NB4 (cell line): ENCODE data around the gene RAMP3.
"Not testable (repeated sequence)": the region's sequence is repeated elsewhere in the genome, so short reads cannot be mapped to it uniquely, and the experiment has no call there.

Source experiments
- DNase-seq: peaks from one replicate; pipeline ENCODE4 v3.0.0; 2010; ENCODE audit warnings: low read depth
- H3K4me3 ChIP-seq: one replicate; pipeline ENCODE4 v1.5.1; 2011; ENCODE audit warnings: mild to moderate bottlenecking, low read depth, low read length, moderate library complexity
- MYC ChIP-seq: IDR thresholded peaks from 2 replicates; pipeline ENCODE4 v1.6.1; 2011; ENCODE audit warnings: low read depth, low read length
- POLR2A ChIP-seq: IDR thresholded peaks from 2 replicates; pipeline ENCODE4 v1.6.1; 2011; ENCODE audit warnings: mild to moderate bottlenecking; ENCODE audit not compliant: insufficient read length; ENCODE audit errors: extremely low read depth
- TF ChIP-seq, protein P1 (sequence below): IDR thresholded peaks from 2 replicates; pipeline ENCODE4 v1.6.1; 2011; ENCODE audit warnings: low read depth, low read length
- TF ChIP-seq, protein P2 (sequence below): IDR thresholded peaks from one replicate; pipeline ENCODE4 v1.5.1; 2012; ENCODE audit warnings: low read depth, low read length

Gene RAMP3

DNA sequence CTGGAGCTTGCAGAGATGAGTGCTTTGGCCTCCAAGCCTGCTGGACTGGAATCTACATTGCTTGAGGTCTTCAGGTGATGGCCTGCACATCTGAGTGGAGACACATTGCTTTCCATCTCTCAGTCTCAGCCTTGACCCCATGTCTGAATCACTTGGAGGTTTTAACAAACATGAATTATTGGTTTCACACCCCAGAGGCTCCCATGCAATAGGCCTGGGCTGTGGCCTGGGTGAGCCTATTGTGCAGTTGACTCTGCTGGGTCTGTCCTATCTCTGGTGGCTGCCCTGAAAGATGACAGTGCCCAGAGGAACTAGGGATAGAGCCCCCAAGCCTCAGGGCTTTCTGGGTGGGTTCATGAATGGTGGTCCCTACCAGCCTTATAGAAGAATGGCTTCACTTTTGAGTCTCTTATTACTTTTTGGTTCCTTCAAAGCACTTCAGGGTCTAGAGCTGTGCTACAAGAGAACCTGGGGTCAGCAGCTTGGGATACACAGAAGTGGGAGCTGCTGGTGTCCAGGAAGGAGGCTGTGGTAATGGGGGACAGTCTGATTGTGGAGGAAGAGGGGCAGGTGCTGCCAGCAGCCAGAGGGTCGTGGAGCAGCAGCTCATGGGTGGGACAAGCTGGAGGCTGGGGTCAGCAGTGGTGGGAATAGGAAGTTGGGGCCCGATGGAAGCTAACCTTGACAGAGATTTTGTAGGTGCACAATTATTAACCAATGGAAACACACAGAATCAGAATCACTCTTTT, 5.5 kb downstream of the RAMP3 start:
- TF ChIP-seq, protein P1, sequence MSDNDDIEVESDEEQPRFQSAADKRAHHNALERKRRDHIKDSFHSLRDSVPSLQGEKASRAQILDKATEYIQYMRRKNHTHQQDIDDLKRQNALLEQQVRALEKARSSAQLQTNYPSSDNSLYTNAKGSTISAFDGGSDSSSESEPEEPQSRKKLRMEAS, result no peak
- TF ChIP-seq MYC (no peak), POLR2A (no peak)
- TF ChIP-seq, protein P2, sequence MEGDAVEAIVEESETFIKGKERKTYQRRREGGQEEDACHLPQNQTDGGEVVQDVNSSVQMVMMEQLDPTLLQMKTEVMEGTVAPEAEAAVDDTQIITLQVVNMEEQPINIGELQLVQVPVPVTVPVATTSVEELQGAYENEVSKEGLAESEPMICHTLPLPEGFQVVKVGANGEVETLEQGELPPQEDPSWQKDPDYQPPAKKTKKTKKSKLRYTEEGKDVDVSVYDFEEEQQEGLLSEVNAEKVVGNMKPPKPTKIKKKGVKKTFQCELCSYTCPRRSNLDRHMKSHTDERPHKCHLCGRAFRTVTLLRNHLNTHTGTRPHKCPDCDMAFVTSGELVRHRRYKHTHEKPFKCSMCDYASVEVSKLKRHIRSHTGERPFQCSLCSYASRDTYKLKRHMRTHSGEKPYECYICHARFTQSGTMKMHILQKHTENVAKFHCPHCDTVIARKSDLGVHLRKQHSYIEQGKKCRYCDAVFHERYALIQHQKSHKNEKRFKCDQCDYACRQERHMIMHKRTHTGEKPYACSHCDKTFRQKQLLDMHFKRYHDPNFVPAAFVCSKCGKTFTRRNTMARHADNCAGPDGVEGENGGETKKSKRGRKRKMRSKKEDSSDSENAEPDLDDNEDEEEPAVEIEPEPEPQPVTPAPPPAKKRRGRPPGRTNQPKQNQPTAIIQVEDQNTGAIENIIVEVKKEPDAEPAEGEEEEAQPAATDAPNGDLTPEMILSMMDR, result no peak
- no peak for DNase-seq
- H3K4me3 ChIP-seq, result no peak overlapping the region

DNA sequence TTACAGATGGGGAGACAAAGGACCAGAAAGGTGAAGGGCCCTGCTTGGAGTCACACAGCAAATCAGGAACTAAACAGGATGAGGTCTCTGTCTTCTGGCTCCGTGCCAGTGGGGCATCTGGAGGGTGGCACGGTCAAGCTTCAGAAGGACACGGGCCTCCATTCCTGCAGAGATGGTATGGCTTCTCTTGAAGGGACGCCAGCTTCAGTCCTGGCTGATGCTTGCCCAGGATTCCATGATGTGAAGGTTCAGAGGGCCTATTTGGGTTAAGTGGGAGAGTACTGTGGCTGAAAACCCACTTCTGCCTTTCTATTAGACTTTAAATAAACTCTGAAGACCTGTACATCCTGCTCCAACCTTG, 6.1 kb downstream of the RAMP3 start:
- DNase-seq, result no peak
- TF ChIP-seq POLR2A, result no peak
- TF ChIP-seq, protein P2, result no peak
- no peak for TF ChIP-seq MYC
- TF ChIP-seq, protein P1, result no peak
- no peak overlapping the region for H3K4me3 ChIP-seq

DNA sequence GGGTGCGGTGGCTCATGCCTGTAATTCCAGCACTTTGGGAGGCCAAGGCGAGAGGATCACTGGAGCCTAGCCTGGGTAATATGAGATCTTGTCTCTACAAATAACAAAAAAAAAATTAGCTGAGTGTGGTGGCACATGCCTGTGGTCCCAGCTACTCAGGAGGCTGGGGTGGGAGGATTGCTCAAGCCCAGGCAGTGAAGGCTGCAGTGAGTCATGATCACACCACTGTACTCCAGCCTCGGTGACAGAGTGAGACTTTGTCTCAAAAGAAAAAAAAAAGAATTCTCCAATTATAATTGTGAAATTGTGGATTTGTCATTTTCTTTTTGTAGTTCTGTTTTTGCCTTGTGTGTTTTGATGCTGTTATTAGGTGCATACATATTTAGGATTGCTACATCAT, 6.7 kb downstream of the RAMP3 start:
- not testable (repeated sequence) for DNase-seq, H3K4me3 ChIP-seq

DNA sequence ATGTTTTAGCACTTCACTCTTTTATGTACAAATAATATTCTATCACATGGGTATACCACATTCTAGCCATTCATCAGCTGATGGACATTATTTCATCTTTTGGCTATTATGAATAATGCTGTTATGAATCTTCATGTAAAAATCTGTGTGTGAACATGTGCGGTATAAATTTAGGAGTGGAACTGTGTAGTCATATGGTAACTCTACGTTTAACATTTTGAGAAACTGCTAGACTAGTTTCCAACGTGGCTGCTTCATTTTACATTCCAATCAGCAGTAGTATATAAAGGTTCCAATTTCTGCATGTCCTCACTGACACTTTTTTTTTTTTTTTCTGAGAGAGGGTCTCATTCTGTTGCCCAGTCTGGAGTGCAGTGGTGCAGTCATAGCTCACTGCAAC, 8.3 kb downstream of the RAMP3 start:
- H3K4me3 ChIP-seq, result no peak overlapping the region
- TF ChIP-seq MYC (no peak), POLR2A (no peak)
- TF ChIP-seq, protein P2, result no peak
- TF ChIP-seq, protein P1, result no peak

DNA sequence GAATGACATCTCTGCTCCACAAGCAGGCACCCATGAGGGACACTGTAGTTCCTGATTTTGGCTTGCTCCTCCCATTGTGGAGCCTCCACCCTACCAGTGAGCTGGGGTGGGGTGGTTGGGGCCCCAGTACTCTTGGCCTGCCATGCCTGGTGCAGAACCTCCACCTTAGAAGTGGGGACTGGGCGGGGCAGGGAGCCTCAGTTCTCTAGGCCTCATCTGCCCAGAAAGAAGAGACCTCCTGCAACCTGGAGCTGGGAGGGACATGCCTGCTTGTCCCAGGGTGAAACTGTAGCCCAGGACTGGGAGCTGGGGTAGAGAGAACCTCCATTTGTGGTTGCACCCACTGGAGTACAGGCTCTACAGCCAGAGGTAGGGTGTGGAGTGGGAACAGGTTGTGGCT, 14.4 kb downstream of the RAMP3 start:
- TF ChIP-seq POLR2A (no peak), MYC (no peak)
- TF ChIP-seq, protein P2, result no peak
- TF ChIP-seq, protein P1, result no peak
- DNase-seq, result no peak
- H3K4me3 ChIP-seq, result no peak overlapping the region

More for the DNA sequence above, 8.3 kb downstream of the RAMP3 start:
- no peak for DNase-seq

DNA sequence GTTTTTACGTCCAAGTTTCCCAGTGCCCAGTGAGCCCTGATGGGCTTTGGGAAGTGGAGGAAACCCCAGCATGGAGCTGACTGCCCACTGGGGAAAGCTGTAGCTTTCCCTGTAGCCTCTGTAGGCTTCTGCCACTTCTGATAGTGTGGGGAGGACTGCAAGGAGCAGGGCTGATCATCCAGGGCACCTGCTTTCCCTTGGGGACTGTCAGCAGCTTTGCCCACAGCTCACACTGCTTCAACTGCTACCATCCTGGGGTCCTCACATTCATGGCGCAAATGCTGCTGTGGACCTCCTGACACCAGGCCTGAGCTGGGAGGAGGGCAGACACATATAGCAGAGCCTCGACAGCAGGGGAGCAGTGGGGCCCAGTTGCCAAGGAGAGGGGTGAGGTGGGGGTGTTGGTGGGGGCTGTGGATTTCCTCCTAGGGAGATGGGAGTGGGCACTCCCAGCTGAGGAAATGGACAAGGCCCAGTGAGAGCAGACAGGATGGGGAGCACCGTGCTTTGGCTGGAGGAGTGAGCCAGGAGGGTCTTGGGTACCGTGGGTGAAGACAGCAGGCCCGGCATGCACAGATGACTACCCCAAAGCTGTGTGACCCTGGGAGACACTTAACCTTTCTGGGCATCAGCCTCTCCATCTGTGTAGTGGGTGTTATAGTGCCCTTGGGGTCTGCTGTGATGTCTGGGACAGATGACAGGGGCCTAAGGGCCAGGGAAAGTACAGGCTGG, 16.2 kb downstream of the RAMP3 start:
- DNase-seq, result no peak
- no peak overlapping the region for H3K4me3 ChIP-seq
- TF ChIP-seq POLR2A (no peak), MYC (no peak)
- TF ChIP-seq, protein P2, result no peak
- TF ChIP-seq, protein P1, result no peak
